ENCODE results near the gene TSPAN31.
A peak's percentile ranks its signal among the peaks of the same experiment; 100 is the strongest.

Gene TSPAN31

DNA sequence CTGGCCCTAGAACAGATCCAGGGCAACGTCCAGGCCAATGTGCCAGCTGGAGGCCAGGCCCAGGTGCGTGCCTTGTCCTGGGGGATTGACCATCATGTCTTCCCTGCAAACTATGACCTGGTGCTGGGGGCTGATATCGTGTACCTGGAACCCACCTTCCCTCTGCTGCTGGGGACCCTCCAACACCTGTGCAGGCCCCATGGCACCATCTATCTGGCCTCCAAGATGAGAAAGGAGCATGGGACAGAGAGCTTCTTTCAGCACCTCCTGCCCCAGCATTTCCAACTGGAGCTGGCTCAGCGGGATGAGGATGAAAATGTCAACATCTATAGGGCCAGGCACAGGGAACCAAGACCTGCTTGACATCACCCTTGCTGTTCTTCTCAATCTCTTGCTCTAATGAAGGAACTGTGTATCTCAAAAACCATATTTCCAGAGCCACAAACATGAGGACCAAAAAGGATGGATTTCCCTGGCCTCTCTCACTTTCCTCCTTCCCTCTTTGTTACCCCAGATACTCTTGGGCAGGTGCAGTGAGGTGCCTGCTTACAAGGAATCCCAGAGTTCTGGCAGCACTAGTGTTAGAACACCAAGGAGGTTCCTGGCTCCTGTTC, 35.6 kb downstream of the TSPAN31 start:
- no peak for DNase-seq (ENCODE audit: low spot score)
- in situ Hi-C loops (cut with MboI; ENCODE audit: low pct_unique_long_range_greater_than_20kb, low sequenced_read_pairs, unreplicated experiment), result no loop called here
- TF ChIP-seq, protein P1, sequence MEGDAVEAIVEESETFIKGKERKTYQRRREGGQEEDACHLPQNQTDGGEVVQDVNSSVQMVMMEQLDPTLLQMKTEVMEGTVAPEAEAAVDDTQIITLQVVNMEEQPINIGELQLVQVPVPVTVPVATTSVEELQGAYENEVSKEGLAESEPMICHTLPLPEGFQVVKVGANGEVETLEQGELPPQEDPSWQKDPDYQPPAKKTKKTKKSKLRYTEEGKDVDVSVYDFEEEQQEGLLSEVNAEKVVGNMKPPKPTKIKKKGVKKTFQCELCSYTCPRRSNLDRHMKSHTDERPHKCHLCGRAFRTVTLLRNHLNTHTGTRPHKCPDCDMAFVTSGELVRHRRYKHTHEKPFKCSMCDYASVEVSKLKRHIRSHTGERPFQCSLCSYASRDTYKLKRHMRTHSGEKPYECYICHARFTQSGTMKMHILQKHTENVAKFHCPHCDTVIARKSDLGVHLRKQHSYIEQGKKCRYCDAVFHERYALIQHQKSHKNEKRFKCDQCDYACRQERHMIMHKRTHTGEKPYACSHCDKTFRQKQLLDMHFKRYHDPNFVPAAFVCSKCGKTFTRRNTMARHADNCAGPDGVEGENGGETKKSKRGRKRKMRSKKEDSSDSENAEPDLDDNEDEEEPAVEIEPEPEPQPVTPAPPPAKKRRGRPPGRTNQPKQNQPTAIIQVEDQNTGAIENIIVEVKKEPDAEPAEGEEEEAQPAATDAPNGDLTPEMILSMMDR (IDR thresholded peaks at IDR 0.05; ENCODE audit: extremely low read depth, insufficient read depth, missing control alignments), result no peak

DNA sequence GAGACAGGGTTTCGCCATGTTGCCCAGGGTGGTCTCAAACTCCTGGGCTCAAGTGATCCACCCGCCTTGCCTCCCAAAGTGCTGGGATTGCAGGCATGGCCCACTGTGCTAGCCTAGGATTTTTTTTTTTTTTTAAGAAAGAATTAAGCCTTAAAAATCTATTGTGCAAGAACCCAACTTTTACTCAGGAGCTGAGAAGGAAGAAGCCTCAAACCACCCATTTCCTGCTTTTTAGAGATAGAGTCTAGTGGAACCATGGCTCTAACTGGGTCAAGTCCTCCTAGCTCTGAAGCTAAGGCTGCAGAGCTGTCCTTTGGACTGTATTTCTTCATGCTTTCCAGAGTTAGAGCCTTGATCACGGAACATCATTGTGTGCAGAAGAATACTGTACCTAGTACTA, 36.4 kb downstream of the TSPAN31 start:
- in situ Hi-C loops (cut with MboI; ENCODE audit: low pct_unique_long_range_greater_than_20kb, low sequenced_read_pairs, unreplicated experiment), result no loop called here
- TF ChIP-seq, protein P1 (IDR thresholded peaks at IDR 0.05; ENCODE audit: extremely low read depth, insufficient read depth, missing control alignments), result no peak
- no peak for DNase-seq (ENCODE audit: low spot score)

DNA sequence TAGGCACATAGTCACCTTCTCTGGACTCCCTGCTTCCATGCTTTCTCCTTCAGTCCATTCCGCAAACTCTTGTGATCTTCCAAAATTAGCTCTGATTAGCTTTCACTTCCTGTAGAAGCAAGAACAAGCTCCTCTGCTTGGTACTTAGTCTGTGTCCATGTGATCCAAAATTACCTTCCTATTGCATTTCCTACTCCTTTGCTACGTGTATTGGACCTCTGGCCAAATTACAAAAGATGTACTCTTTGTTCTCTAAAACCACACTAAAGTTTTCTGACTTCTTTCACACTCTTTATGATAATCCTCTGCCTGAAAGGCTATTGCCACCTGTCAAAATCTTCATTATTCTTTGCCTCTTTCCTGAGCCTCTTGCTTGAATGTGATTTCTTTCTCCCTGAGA, 37.0 kb downstream of the TSPAN31 start:
- TF ChIP-seq, protein P1 (IDR thresholded peaks at IDR 0.05; ENCODE audit: extremely low read depth, insufficient read depth, missing control alignments), result no peak
- no peak for DNase-seq (ENCODE audit: low spot score)
- in situ Hi-C loops (cut with MboI; ENCODE audit: low pct_unique_long_range_greater_than_20kb, low sequenced_read_pairs, unreplicated experiment), result no loop called here

DNA sequence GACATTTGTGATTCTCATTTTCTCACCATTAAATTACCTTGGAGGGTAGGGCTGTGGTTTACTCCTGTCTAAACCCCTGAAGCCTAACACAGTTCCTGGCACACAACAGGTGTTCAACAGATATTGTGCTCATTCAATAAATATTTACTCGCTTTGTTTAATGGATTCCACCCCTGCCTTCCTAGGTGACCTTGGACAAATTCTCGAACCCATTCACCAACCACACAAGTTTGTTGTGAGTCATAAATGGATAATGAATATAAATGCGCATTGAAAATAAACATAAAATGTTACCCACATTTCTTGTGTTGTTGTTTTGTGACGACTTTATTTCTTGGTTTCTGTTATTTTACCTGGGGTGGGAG, 37.4 kb downstream of the TSPAN31 start:
- in situ Hi-C loops (cut with MboI; ENCODE audit: low pct_unique_long_range_greater_than_20kb, low sequenced_read_pairs, unreplicated experiment), result no loop called here
- TF ChIP-seq, protein P1 (IDR thresholded peaks at IDR 0.05; ENCODE audit: extremely low read depth, insufficient read depth, missing control alignments), result no peak
- DNase-seq (ENCODE audit: low spot score), result no peak

DNA sequence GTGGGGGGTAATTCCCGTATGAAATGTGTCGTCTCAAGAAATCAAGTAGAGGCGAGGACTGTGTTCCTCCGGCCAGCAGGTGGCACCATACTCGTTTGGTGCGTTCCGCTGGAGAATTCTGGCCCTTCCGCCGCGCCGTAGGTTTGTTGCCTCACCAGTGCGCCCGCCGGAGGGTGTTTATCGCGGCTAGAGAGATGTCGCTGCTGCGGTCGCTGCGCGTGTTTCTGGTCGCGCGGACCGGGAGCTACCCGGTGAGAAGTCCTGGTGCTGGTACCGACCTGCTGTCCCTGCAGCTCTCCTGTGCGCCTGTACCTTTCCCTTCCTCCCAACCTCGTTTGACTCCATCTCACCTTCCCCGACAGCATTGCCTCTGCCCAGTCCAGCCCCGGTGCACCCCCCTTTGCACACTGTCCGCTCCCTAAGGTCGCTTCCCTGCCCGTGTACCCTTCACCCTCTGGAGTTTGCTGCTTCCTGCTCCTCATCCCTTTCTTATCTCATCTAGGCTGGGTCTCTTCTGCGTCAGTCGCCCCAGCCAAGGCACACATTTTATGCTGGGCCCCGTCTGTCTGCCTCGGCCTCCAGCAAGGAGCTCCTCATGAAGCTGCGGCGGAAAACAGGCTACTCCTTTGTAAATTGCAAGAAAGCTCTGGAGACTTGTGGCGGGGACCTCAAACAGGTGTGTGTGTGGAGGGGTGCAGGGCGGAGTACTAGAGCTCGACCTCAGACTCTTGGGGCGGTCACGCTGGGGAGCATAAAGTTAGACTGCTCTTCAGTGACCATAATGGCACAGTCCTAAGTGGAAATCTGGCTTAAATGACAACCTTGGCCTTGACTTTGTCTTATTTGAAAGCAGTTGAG, 38.0 kb downstream of the TSPAN31 start, which contains the start of gene TSFM:
Gene TSFM (plus strand): TSS at position 180 of the 858 bp plus-strand sequence. CDS start 15 bp downstream, at position 195.
- TF ChIP-seq, protein P1 (IDR thresholded peaks at IDR 0.05; ENCODE audit: extremely low read depth, insufficient read depth, missing control alignments), result peak; percentile 96
- peak; percentile 86 for DNase-seq (ENCODE audit: low spot score)
- in situ Hi-C loops (cut with MboI; ENCODE audit: low pct_unique_long_range_greater_than_20kb, low sequenced_read_pairs, unreplicated experiment), result no loop called here

DNA sequence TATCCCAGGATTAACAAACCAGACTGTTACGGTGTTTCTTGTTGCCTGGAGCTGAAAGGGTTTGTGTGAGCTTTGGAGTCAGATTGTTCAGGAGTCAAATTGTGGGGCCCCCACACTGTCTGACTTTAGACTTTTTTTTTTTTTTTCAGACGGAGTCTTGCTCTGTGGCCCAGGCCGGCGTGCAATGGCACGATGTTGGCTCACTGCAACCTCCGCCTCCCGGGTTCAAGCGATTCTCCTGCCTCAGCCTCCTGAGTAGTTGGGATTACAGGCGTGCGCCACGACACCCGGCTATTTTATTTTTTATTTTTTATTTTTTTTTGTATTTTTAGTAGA, 38.6 kb downstream of the TSPAN31 start:
- no peak for DNase-seq (ENCODE audit: low spot score)
- in situ Hi-C loops (cut with MboI; ENCODE audit: low pct_unique_long_range_greater_than_20kb, low sequenced_read_pairs, unreplicated experiment), result no loop called here
- TF ChIP-seq, protein P1 (IDR thresholded peaks at IDR 0.05; ENCODE audit: extremely low read depth, insufficient read depth, missing control alignments), result no peak
